ENCODE results near the gene AFAP1L1. TPM values are rescaled to one million over a fixed set of nuclear protein-coding genes. Genes with fewer than 3 reads are reported as not detected.

Gene AFAP1L1
- total RNA-seq, 1 donor = 2.3 TPM

DNA sequence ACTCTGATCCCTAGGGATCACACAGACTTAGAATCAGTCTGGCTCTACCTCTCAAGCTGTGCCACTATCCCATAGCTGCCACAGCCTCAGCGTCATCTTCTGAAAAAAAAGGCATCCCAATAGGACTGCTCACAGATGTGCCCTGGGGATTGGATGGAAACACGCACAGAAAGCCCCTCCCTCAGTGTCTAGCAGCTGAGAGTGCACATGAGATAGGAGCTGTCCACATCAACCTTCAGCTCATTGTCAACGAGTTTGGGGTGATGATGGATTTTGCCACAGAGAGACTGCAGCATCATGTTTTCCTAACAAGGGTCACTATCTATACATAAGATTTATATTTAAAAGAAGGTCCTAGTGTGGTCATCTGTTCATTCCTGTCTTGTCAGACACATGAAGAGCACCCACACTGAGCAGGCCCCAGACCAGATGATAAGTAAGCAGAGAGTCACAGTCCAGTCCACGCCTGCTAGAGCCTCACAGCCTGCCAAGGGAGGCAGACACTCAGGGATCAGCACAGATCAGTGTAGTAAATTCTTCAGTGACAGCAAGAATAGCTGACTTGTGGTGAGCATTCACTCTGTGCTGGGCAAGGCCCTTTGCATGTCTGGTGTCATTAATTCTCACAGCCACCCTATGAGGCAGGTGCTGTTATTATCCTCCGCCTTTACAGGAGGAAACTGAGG, 25.8 kb downstream of the AFAP1L1 start:
- DNase-seq (ENCODE audit: low read depth) = no peak

DNA sequence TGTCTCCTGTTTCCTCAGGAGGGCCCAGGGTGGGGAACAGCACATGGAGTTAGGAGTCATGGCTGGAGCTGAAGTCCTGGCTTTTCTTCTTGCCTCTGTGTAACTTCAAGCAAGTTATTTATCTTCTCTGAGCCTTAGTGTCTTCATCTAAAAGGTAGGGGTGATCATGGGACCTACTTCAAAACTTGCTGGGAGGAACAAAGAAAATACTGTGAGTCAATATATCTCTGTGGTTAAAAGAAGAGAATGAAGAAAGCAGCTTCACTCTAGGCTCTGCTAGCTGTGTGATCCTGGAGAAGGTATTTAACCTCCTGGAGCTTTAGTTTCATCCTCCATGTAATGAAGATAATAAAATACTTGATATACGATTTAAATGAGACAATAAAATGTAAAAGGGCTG, 26.5 kb downstream of the AFAP1L1 start:
- TF ChIP-seq, protein P1, sequence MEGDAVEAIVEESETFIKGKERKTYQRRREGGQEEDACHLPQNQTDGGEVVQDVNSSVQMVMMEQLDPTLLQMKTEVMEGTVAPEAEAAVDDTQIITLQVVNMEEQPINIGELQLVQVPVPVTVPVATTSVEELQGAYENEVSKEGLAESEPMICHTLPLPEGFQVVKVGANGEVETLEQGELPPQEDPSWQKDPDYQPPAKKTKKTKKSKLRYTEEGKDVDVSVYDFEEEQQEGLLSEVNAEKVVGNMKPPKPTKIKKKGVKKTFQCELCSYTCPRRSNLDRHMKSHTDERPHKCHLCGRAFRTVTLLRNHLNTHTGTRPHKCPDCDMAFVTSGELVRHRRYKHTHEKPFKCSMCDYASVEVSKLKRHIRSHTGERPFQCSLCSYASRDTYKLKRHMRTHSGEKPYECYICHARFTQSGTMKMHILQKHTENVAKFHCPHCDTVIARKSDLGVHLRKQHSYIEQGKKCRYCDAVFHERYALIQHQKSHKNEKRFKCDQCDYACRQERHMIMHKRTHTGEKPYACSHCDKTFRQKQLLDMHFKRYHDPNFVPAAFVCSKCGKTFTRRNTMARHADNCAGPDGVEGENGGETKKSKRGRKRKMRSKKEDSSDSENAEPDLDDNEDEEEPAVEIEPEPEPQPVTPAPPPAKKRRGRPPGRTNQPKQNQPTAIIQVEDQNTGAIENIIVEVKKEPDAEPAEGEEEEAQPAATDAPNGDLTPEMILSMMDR (IDR thresholded peaks at IDR 0.05; ENCODE audit: insufficient read depth, low read length) = no peak
- DNase-seq (ENCODE audit: low read depth) = no peak

More for the DNA sequence above, 25.8 kb downstream of the AFAP1L1 start:
- TF ChIP-seq, protein P1 (IDR thresholded peaks at IDR 0.05; ENCODE audit: insufficient read depth, low read length) = no peak
- no peak overlapping the region for H3K4me3 ChIP-seq (ENCODE audit: low read depth, low read length)

DNA sequence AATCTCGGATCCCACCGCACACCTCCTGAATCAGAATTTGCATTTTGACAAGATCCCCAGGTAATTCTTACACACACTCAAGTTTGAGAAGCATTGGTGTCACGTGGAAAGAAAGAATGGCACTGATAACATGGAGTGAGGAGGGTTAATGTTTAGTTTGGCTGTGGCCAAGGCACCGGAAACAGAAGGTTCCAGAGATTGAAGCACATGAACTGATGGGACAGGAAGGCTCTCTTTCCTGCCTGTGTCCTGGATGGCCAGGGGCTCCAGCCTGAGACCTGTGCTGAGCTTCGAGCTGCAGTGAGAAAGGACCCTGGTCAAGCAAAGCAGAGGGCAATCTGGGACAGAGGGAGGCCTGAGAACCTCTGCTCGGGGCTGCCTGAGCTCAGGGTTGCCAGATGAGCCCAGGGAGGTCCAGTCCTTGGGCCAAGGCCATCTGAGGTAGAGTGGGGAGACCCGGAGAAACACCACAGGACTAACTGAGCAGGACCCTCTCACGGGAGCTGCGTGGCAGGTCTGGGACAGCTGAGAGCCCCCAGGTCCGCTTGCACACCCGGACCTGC, 27.3 kb downstream of the AFAP1L1 start:
- DNase-seq (ENCODE audit: low read depth) = no peak
- H3K4me3 ChIP-seq (ENCODE audit: low read depth, low read length) = no peak overlapping the region
- TF ChIP-seq, protein P1 (IDR thresholded peaks at IDR 0.05; ENCODE audit: insufficient read depth, low read length) = no peak

More for the DNA sequence above, 26.5 kb downstream of the AFAP1L1 start:
- H3K4me3 ChIP-seq (ENCODE audit: low read depth, low read length) = no peak overlapping the region

DNA sequence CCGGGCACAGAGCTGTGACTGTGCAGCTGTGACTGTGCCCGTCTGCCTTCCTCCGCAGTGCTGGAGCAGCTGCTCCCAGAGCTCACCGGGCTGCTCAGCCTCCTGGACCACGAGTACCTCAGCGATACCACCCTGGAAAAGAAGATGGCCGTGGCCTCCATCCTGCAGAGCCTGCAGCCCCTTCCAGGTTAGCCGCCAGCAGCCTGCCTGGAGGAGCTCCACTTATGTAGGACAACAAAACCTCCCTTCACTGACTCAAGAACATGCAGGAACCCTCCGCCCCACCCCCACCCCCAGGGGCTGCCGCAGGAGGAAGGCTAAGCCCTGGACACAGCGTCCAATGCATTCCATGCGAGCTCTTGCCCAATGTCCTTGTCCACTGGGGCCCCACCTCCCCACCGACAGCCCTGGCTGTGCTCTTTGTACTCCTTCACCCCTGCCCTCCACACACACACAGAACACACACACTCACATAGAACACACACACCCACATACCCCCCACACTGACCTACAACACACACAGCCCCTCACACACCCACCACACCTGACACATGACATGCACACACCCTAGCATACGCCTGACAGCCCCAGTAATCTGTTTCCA, 27.9 kb downstream of the AFAP1L1 start:
- TF ChIP-seq, protein P1 (IDR thresholded peaks at IDR 0.05; ENCODE audit: insufficient read depth, low read length) = no peak
- DNase-seq (ENCODE audit: low read depth) = no peak
- H3K4me3 ChIP-seq (ENCODE audit: low read depth, low read length) = no peak overlapping the region

DNA sequence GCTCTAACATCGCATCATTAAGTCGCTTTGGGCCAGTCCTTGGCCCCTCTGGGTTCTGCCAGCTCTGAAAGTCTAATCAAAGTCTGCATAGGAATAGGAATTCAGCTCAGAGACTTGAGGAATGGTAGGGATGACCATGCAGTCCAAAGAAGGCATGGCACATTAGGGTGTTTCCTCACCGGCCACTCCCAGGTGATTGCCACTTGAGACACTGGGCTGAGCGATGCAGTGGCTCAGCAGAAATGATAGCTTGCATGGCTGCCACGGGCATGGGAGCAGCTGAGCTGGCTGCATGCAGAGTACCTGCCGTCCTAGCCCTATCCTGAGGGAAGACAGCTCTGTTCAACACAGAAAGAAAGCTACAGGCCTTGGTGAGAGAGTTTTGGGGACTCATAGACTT, 28.8 kb downstream of the AFAP1L1 start:
- TF ChIP-seq, protein P1 (IDR thresholded peaks at IDR 0.05; ENCODE audit: insufficient read depth, low read length) = no peak
- DNase-seq (ENCODE audit: low read depth) = no peak
- no peak overlapping the region for H3K4me3 ChIP-seq (ENCODE audit: low read depth, low read length)

DNA sequence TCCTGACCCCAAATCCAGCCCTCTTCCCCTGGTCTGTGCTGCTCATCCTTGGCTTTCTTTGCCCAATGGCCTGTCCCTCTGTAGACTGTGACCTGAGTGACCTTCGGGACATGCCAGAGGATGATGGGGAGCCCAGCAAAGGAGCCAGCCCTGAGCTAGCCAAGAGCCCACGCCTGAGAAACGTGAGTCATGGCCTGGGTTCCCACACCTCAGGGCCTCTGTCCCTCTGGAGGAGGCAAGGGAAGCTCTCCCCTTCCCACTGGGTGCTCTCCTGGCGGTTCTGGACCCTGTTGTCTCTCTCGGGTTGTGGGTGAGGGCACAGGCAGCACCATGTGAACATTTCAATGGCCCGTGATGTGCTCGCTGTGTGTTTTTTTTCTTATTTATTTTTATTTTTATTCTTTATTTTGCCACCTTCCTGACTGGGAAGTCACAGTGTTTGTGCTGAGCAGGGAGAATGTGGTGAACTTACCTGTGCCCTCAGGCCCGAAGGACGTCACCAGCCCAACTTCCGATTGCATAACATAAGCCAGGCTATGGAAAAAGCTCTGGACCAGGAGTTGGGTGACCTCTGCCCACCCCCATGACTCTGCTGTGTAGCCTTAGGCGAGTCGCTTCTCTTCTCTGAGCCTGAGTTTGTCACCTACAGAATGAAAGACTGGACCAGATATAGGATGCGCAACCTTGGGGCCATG, 29.5 kb downstream of the AFAP1L1 start:
- TF ChIP-seq, protein P1 (IDR thresholded peaks at IDR 0.05; ENCODE audit: insufficient read depth, low read length) = no peak
- no peak overlapping the region for H3K4me3 ChIP-seq (ENCODE audit: low read depth, low read length)
- DNase-seq (ENCODE audit: low read depth) = no peak
